ENCODE measurements around the gene SPTBN2.
"Not testable (repeated sequence)": the region's sequence is repeated elsewhere in the genome, so short reads cannot be mapped to it uniquely, and the experiment has no call there.

Gene SPTBN2

GRCh38 chr11:66724167-66724566 lies 4.8 kb downstream of the SPTBN2 start:
- DNase-seq (ENCODE audit: low read depth, low spot score): not testable (repeated sequence)

GRCh38 chr11:66723693-66724092 lies 5.3 kb downstream of the SPTBN2 start:
- DNase-seq (ENCODE audit: low read depth, low spot score): no peak

- no peak for DNase-seq (ENCODE audit: low read depth, low spot score)
Measured at GRCh38 chr11:66722745-66723651, 6.0 kb downstream of the SPTBN2 start.

GRCh38 chr11:66721939-66722338 lies 7.1 kb downstream of the SPTBN2 start:
- DNase-seq (ENCODE audit: low read depth, low spot score): no peak

- DNase-seq (ENCODE audit: low read depth, low spot score): no peak
Measured at GRCh38 chr11:66720899-66721470, 8.0 kb downstream of the SPTBN2 start.

GRCh38 chr11:66720223-66720898 lies 8.7 kb downstream of the SPTBN2 start:
- DNase-seq (ENCODE audit: low read depth, low spot score): no peak

- no peak for DNase-seq (ENCODE audit: low read depth, low spot score)
Measured at GRCh38 chr11:66719111-66719872, 9.7 kb downstream of the SPTBN2 start.

GRCh38 chr11:66718320-66718971 lies 10.6 kb downstream of the SPTBN2 start:
- no peak for DNase-seq (ENCODE audit: low read depth, low spot score)

- no peak for DNase-seq (ENCODE audit: low read depth, low spot score)
Measured at GRCh38 chr11:66717925-66718319, 11.1 kb downstream of the SPTBN2 start.

GRCh38 chr11:66716996-66717395 lies 12.0 kb downstream of the SPTBN2 start:
- DNase-seq (ENCODE audit: low read depth, low spot score): no peak

GRCh38 chr11:66715346-66716085 lies 13.5 kb downstream of the SPTBN2 start:
- no peak for DNase-seq (ENCODE audit: low read depth, low spot score)

GRCh38 chr11:66713746-66714480 lies 15.1 kb downstream of the SPTBN2 start:
- DNase-seq (ENCODE audit: low read depth, low spot score): no peak

- no peak for DNase-seq (ENCODE audit: low read depth, low spot score)
Measured at GRCh38 chr11:66710384-66710930, 18.6 kb downstream of the SPTBN2 start.

- no peak for DNase-seq (ENCODE audit: low read depth, low spot score)
Measured at GRCh38 chr11:66708701-66709100, 20.3 kb downstream of the SPTBN2 start.

- DNase-seq (ENCODE audit: low read depth, low spot score): no peak
Measured at GRCh38 chr11:66708094-66708493, 20.9 kb downstream of the SPTBN2 start.

- DNase-seq (ENCODE audit: low read depth, low spot score): no peak
Measured at GRCh38 chr11:66707486-66707885, 21.5 kb downstream of the SPTBN2 start.

GRCh38 chr11:66706989-66707388 lies 22.0 kb downstream of the SPTBN2 start:
- DNase-seq (ENCODE audit: low read depth, low spot score): no peak

GRCh38 chr11:66705587-66706335 lies 23.3 kb downstream of the SPTBN2 start:
- no peak for DNase-seq (ENCODE audit: low read depth, low spot score)

Data from activated naive CD8-positive, alpha-beta T cell treated with anti-CD3 and anti-CD28 coated beads, Interleukin-2, amount 50 U/mL, for 16 hours (primary cell).